ENCODE results near the gene MAP3K20.

Gene MAP3K20

DNA sequence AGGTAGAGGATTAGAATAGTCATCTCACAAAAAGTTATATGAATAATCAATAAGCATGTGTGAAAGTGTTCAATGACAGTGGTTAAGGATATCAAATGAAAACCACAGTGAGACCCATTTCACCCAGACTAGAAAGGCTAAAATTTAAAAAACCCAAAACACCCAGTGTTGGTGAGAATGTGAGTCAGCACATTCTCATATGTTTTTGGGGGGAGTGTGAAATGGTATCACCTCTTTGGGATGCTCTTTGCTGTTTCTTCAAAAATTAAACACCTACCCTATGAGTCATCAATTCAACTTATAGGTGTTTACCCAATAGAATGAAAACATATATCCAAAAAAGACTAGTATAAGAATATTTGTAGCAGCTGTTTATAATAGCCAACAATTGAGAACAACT lies 69.8 kb downstream of the MAP3K20 start:
- no peak for DNase-seq (ENCODE audit: low read depth in 2 of 2)
- TF ChIP-seq CTCF (IDR thresholded peaks at IDR 0.05; ENCODE audit: low read depth, low read length), result no peak
- H3K4me3 ChIP-seq (replicated peaks in 1 of 2; ENCODE audit: low read depth in 2 of 2, low read length in 2 of 2), result no peak overlapping the region

GRCh38 chr2:173146590-173146989 lies 70.9 kb downstream of the MAP3K20 start:
- DNase-seq (ENCODE audit: low read depth in 2 of 2), result peak; percentile 19 to 61
- no peak for TF ChIP-seq CTCF (IDR thresholded peaks at IDR 0.05; ENCODE audit: low read depth, low read length)
- H3K4me3 ChIP-seq (replicated peaks in 1 of 2; ENCODE audit: low read depth in 2 of 2, low read length in 2 of 2), result no peak overlapping the region

- no peak overlapping the region for H3K4me3 ChIP-seq (replicated peaks in 1 of 2; ENCODE audit: low read depth in 2 of 2, low read length in 2 of 2)
- TF ChIP-seq CTCF (IDR thresholded peaks at IDR 0.05; ENCODE audit: low read depth, low read length), result no peak
- peak; percentile 57 to 65 for DNase-seq (ENCODE audit: low read depth in 2 of 2)
Measured at GRCh38 chr2:173148520-173148919, 72.9 kb downstream of the MAP3K20 start.

DNA sequence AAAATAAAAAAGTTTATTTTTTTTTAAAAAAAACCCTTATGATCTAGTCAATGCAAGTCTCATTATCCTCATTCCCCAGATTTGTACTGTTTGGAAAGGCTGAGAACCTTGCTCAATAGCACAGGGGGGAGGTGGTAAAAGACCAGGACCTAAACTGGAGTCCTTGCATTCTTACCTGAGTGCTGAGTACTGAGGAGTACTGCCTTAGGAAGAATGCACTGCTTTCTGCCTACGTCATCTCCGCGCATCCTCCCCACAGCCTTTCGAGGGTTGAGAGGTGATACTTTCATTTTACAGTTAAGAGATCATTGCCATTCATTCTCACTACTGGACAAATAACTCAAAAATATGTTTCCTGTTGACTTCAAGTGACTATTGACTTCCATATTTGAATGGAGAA lies 73.8 kb downstream of the MAP3K20 start:
- TF ChIP-seq CTCF (IDR thresholded peaks at IDR 0.05; ENCODE audit: low read depth, low read length), result no peak
- no peak for DNase-seq (ENCODE audit: low read depth in 2 of 2)
- no peak overlapping the region for H3K4me3 ChIP-seq (replicated peaks in 1 of 2; ENCODE audit: low read depth in 2 of 2, low read length in 2 of 2)

DNA sequence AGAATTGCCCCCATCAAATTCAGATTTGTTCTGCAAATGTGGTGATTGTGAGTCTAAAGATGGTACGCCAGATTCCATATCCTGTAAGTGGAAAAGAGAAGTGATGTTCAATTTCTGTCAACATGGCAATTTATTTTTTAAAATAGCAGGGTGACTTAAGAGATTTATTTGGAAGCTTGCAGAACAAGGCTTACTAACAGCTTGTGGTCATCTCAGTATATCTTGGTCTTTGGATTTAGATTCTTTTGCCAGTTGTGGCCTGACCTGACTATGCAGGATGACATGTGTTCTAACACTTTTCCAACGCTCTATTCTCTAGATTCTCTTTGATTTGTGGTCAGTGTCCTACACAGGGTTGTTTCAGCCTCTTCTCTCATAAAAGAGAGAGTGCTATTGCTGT lies 74.4 kb downstream of the MAP3K20 start:
- TF ChIP-seq CTCF (IDR thresholded peaks at IDR 0.05; ENCODE audit: low read depth, low read length), result no peak
- DNase-seq (ENCODE audit: low read depth in 2 of 2), result peak; percentile 56 to 57
- no peak overlapping the region for H3K4me3 ChIP-seq (replicated peaks in 1 of 2; ENCODE audit: low read depth in 2 of 2, low read length in 2 of 2)

DNA sequence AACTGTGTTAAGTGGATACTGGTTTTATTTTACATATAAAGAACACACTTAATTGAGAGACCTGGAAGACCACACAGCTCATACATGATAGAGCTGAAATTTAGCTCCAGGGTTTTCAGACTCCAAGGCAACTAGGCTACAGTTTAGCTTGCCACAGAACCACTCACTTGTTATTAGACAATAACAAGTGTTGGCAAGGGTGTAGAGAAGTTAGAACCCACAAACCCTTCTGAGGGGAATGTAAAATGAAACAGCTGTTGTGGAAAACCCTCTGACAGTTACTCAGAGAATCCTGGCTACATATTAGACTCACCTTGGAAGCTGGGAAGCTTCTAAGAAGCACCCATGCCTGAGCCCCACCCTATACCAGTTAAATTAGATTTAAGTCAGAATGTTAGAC lies 75.3 kb downstream of the MAP3K20 start:
- peak in 1 of 2 donors; percentile 35 for DNase-seq (ENCODE audit: low read depth in 2 of 2)
- TF ChIP-seq CTCF (IDR thresholded peaks at IDR 0.05; ENCODE audit: low read depth, low read length), result no peak
- H3K4me3 ChIP-seq (replicated peaks in 1 of 2; ENCODE audit: low read depth in 2 of 2, low read length in 2 of 2), result no peak overlapping the region

DNA sequence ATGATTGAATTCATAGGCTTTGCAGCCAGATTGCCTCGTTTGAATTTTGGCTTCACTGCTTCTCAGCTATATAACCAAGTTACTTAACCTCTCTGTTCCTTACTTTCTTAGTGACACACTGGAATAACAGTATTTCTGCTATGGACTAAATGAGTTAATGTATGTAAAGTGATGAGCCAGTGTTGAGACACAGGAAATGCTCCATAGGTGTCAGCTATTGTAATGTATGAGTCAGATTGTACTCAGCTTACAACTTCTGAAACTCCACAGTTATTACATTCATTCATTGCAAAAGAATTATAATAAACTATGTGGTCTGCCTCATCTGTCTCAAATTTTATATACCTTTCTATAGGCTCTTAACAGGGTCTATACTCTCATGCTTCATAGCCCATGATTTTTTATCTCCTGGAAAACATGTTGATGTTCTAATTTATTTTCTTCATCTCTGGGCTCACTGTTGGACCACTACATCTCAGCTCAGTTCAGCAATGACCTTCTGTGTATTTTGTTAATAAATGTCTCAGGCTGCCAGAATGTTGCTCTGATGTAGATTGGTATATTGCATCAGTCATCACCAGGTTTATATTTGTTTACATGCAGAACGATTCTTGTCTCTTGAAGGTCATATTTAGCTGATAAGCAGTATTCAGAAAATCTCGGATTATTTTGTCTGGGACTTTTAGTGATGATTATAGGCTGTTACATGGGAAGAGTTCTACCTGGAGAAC lies 76.2 kb downstream of the MAP3K20 start:
- TF ChIP-seq CTCF (IDR thresholded peaks at IDR 0.05; ENCODE audit: low read depth, low read length), result no peak
- peak in 1 of 2 donors; percentile 89 for DNase-seq (ENCODE audit: low read depth in 2 of 2)
- no peak overlapping the region for H3K4me3 ChIP-seq (replicated peaks in 1 of 2; ENCODE audit: low read depth in 2 of 2, low read length in 2 of 2)

All from cardiac fibroblast (primary cell).